Neural cell (in vitro differentiated cells): Measurements from ENCODE around the gene ABCC8. TPM values are rescaled to one million over a fixed set of nuclear protein-coding genes. Genes with fewer than 3 reads are reported as not detected.

Source experiments
- H2AFZ ChIP-seq: fragments of 200-600, 300-800 bp; sonication (generic), shearing (Covaris generic); 2 replicates; pipeline ENCODE4 v1.6.0; 2014; ENCODE audit warnings: low read depth, mild to moderate bottlenecking, antibody characterized with exemption, low read length, moderate library complexity
- H3F3A ChIP-seq: fragments of 200-600 bp; shearing (Covaris generic); 2 replicates; pipeline ENCODE4 v1.6.1; 2016; ENCODE audit warnings: mild to moderate bottlenecking, moderate library complexity, mixed read lengths, antibody characterized with exemption, low read length; ENCODE audit not compliant: insufficient read depth, poor library complexity, severe bottlenecking
- H3K27ac ChIP-seq: fragments of 200-600, 300-800 bp; sonication (generic), shearing (Covaris generic); 2 replicates; pipeline ENCODE4 v1.5.1; 2014; ENCODE audit warnings: mild to moderate bottlenecking, low read length, moderate library complexity
- H3K27me3 ChIP-seq: fragments of 300-800, 200-600 bp; sonication (generic), shearing (Covaris generic); 2 replicates; pipeline ENCODE4 v1.6.0; 2014; ENCODE audit warnings: mild to moderate bottlenecking, low read depth, low read length, moderate library complexity; ENCODE audit not compliant: insufficient read depth
- H3K36me3 ChIP-seq: fragments of 300-800, 200-600 bp; sonication (generic), shearing (Covaris generic); 2 replicates; pipeline ENCODE4 v1.5.1; 2014; ENCODE audit warnings: mild to moderate bottlenecking, antibody characterized with exemption, low read length, moderate library complexity; ENCODE audit not compliant: insufficient read depth
- H3K4me2 ChIP-seq: fragments of 300-800, 200-600 bp; sonication (generic), shearing (Covaris generic); 2 replicates; pipeline ENCODE4 v1.6.0; 2014; ENCODE audit warnings: mild to moderate bottlenecking, low read length
- H3K4me3 ChIP-seq: fragments of 300-800, 200-600 bp; sonication (generic), shearing (Covaris generic); 2 replicates; pipeline ENCODE4 v1.5.1; 2014; ENCODE audit warnings: mild to moderate bottlenecking, low read length, moderate library complexity
- H3K79me2 ChIP-seq: fragments of 200-600 bp; shearing (Covaris generic); replicated peaks from 2 replicates; pipeline ENCODE4 v1.6.0; 2014; ENCODE audit warnings: mild to moderate bottlenecking, low read length, moderate library complexity; ENCODE audit not compliant: insufficient read depth
- H3K9ac ChIP-seq: fragments of 300-800, 200-600 bp; sonication (generic), shearing (Covaris generic); 2 replicates; pipeline ENCODE4 v1.6.1; 2016; ENCODE audit warnings: mild to moderate bottlenecking, low read length, mixed read lengths
- H3K9me2 ChIP-seq: fragments of 200-600 bp; shearing (Covaris generic); 2 replicates; pipeline ENCODE4 v1.6.1; 2016; ENCODE audit warnings: mild to moderate bottlenecking, low read length, mixed read lengths; ENCODE audit not compliant: insufficient read depth
- H3K9me3 ChIP-seq: fragments of 200-600, 300-800 bp; sonication (generic), shearing (Covaris generic); 2 replicates; pipeline ENCODE4 v1.6.1; 2016; ENCODE audit warnings: mild to moderate bottlenecking, mixed run types, low read length, moderate library complexity, mixed read lengths
- H4K20me1 ChIP-seq: fragments of 200-600 bp; shearing (Covaris generic); 2 replicates; pipeline ENCODE4 v1.6.1; 2016; ENCODE audit warnings: mild to moderate bottlenecking, mixed run types; ENCODE audit not compliant: insufficient read depth
- EP300 ChIP-seq: fragments of 450-650 bp; conservative IDR thresholded peaks from 2 replicates; pipeline ENCODE4 v1.6.1; 2014; ENCODE audit warnings: antibody characterized with exemption, mild to moderate bottlenecking, moderate library complexity; ENCODE audit not compliant: poor library complexity, severe bottlenecking
- EZH2 ChIP-seq: fragments of 200-600, 300-800 bp; shearing (Covaris generic), sonication (generic); IDR thresholded peaks from 2 replicates; pipeline ENCODE4 v1.6.1; 2014; ENCODE audit warnings: antibody characterized with exemption, low read length, borderline replicate concordance, mild to moderate bottlenecking; ENCODE audit not compliant: insufficient read depth, poor library complexity, severe bottlenecking
- MXI1 ChIP-seq: fragments of 450-650 bp; conservative IDR thresholded peaks from 2 replicates; pipeline ENCODE4 v1.6.1; 2014; ENCODE audit warnings: antibody characterized with exemption, mild to moderate bottlenecking; ENCODE audit not compliant: poor library complexity, severe bottlenecking
- POLR2AphosphoS5 ChIP-seq: IDR thresholded peaks from 2 replicates; pipeline ENCODE4 v1.6.1; 2012
- RAD21 ChIP-seq: fragments of 450-650 bp; conservative IDR thresholded peaks from 2 replicates; pipeline ENCODE4 v1.6.1; 2014; ENCODE audit warnings: antibody characterized with exemption, mild to moderate bottlenecking, moderate library complexity
- REST ChIP-seq: IDR thresholded peaks from 2 replicates; pipeline ENCODE4 v1.6.1; 2012; ENCODE audit warnings: borderline replicate concordance
- SMC3 ChIP-seq: fragments of 450-650 bp; conservative IDR thresholded peaks from 2 replicates; pipeline ENCODE4 v1.6.1; 2014; ENCODE audit warnings: antibody characterized with exemption, mild to moderate bottlenecking, moderate library complexity; ENCODE audit not compliant: poor library complexity
- TAF1 ChIP-seq: IDR thresholded peaks from 2 replicates; pipeline ENCODE4 v1.6.1; 2012; ENCODE audit warnings: low read depth
- polyA plus RNA-seq: library from polyadenylated mRNA; depleted of rRNA; stranded (reverse); fragments of >200 nt; gene quantifications from 2 replicates; pipeline ENCODE4 v1.2.3, GENCODE V29; 2014

The ABCC8 gene
- polyA plus RNA-seq, 1 donor from 2014 or later = 13.2 TPM

GRCh38 chr11:17403980-17404759 is 72.5 kb downstream of the ABCC8 start:
- Histone ChIP-seq H3F3A (no peaks in the 10 kb centered on the region), H2AFZ (no peak overlapping the region), H4K20me1 (no peaks in the 10 kb centered on the region), H3K79me2 (no peaks in the 10 kb centered on the region), H3K27ac (no peak overlapping the region), H3K4me3 (no peak overlapping the region), H3K9me2 (no peaks in the 10 kb centered on the region), H3K9ac (no peak overlapping the region), H3K27me3 (no peaks in the 10 kb centered on the region), H3K9me3 (no peaks in the 10 kb centered on the region), H3K36me3 (no peaks in the 10 kb centered on the region), H3K4me2 (no peak overlapping the region)
- TF ChIP-seq MXI1 (no peak), EZH2 (no peak), RAD21 (no peak), TAF1 (no peak)

- no peaks in the 10 kb centered on the region for H3K27me3 ChIP-seq
- no peak overlapping the region for H3K4me2 ChIP-seq
- no peak overlapping the region for H2AFZ ChIP-seq
- H3K9me3 ChIP-seq = no peaks in the 10 kb centered on the region
- H3K79me2 ChIP-seq = no peaks in the 10 kb centered on the region
- H3K27ac ChIP-seq = no peak overlapping the region
- TF ChIP-seq REST (no peak), EP300 (no peak), RAD21 (no peak), EZH2 (no peak), POLR2AphosphoS5 (no peak), TAF1 (no peak), SMC3 (no peak)
- H3K36me3 ChIP-seq = no peaks in the 10 kb centered on the region
- H3K4me3 ChIP-seq = no peak overlapping the region
- no peaks in the 10 kb centered on the region for H3K9me2 ChIP-seq
- H3K9ac ChIP-seq = no peak overlapping the region
- no peaks in the 10 kb centered on the region for H4K20me1 ChIP-seq
- no peaks in the 10 kb centered on the region for H3F3A ChIP-seq
Observed at GRCh38 chr11:17402486-17402885, 74.2 kb downstream of the ABCC8 start.

- Histone ChIP-seq H3K9me2 (no peaks in the 10 kb centered on the region), H3K9me3 (no peaks in the 10 kb centered on the region)
Observed at GRCh38 chr11:17401841-17402240, 74.8 kb downstream of the ABCC8 start.

More at GRCh38 chr11:17401841-17402240, 74.8 kb downstream of the ABCC8 start:
- H3K27ac ChIP-seq = no peak overlapping the region
- no peaks in the 10 kb centered on the region for H3K36me3 ChIP-seq
- H3F3A ChIP-seq = no peaks in the 10 kb centered on the region
- H3K27me3 ChIP-seq = no peaks in the 10 kb centered on the region
- H3K9ac ChIP-seq = no peak overlapping the region
- TF ChIP-seq EP300 (no peak), MXI1 (no peak)
- H3K79me2 ChIP-seq = no peaks in the 10 kb centered on the region
- H3K4me2 ChIP-seq = no peak overlapping the region
- no peaks in the 10 kb centered on the region for H4K20me1 ChIP-seq
- no peak overlapping the region for H3K4me3 ChIP-seq
- H2AFZ ChIP-seq = no peak overlapping the region
